Body of pancreas (tissue), 4 donors: ENCODE results near the gene AK4. TPM values are rescaled to one million over a fixed set of nuclear protein-coding genes. Genes with fewer than 3 reads are reported as not detected.

Experiments used
- ATAC-seq: fragments of 150-250 bp; one replicate; pipeline ENCODE4 v1.9.1; 2016
- DNase-seq, 4 donors: peaks; one replicate each; pipeline ENCODE4 v3.0.0-alpha.2; 2019
- H3K27ac ChIP-seq, 4 donors: fragments of 200-600 bp; sonication (generic); 1 replicate in 3 of 4; 2 replicates in 1 of 4; pipeline versions ENCODE4 v1.5.1 to v1.6.1; 2016 to 2019; ENCODE audit warnings: mild to moderate bottlenecking in 1 of 4, mixed read lengths in 1 of 4, moderate library complexity in 1 of 4
- H3K27me3 ChIP-seq, 2 donors: fragments of 200-600 bp; sonication (generic); one replicate each; pipeline ENCODE4 v1.6.0; 2016; ENCODE audit warnings: mild to moderate bottlenecking in 1 of 2
- H3K36me3 ChIP-seq, 2 donors: fragments of 200-600 bp; sonication (generic); replicated peaks in 1 of 2; 2 replicates each; pipeline ENCODE4 v1.5.1; 2016; ENCODE audit warnings: low read depth in 2 of 2; ENCODE audit not compliant: insufficient read depth in 1 of 2
- H3K4me1 ChIP-seq: fragments of 200-600 bp; sonication (generic); one replicate; pipeline ENCODE4 v1.6.0; 2016
- H3K4me3 ChIP-seq, 2 donors: fragments of 200-600 bp; sonication (generic); 1 replicate in 1 of 2; 2 replicates in 1 of 2; pipeline ENCODE4 v1.5.1; 2016 to 2019
- H3K9me3 ChIP-seq, 3 donors: fragments of 200-600 bp; sonication (generic); 1 replicate in 2 of 3; 2 replicates in 1 of 3; pipeline ENCODE4 v1.5.1; 2016
- POLR2A ChIP-seq, 3 donors: fragments of 450-650 bp; IDR thresholded peaks; one replicate each; pipeline ENCODE4 v1.6.1; 2016; ENCODE audit warnings: antibody characterized with exemption in 3 of 3, mild to moderate bottlenecking in 2 of 3
- WGBS, 2 donors: methylation state at CpG; one replicate each; pipeline ENCODE4 v1.1.5; 2017; 5-methylcytosine and 5-hydroxymethylcytosine counted together
- intact Hi-C: fragments of 100-400 bp; cut with DNase I; formaldehyde crosslinking; loops from one replicate; pipeline ENCODE4 v1.15.1; 2023
- total RNA-seq, 2 donors: library from RNA; depleted of rRNA; stranded (reverse); fragments of >200 nt; gene quantifications; one replicate each; pipeline ENCODE4 v1.1.0, GENCODE V29; 2016
- TF ChIP-seq, protein P1 (sequence below), 7 experiments: fragments of 450-650 bp in 4 of 7; fragments of 200-600 bp in 3 of 7; sonication (generic) in 3 of 7; IDR thresholded peaks; one replicate each; pipeline ENCODE4 v1.5.1; 2016 to 2019; ENCODE audit warnings: antibody characterized with exemption in 7 of 7

The AK4 gene
- total RNA-seq, 2 donors from 2014 or later, result 8.8 to 20.4 TPM

DNA sequence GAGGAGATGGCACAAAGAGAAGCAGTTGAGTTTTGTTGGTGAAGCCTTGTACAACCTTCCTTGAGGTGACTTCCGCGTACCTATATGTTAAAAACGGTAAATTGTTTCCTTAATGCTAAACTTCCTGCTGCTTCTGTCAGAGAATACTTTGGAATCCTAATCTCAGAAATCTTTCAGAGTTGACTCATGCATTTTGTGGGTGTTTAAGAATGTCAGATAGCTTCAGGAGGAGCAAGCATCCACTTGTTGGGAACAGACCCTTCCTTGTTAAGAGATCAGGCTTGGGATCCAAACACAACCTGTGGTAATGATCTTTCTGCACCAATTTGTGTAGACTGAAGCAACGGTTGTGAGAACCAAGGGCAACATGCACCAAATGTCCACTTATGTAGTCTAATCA, 29.5 kb downstream of the AK4 start:
- H3K27me3 ChIP-seq, result no peaks in the 10 kb centered on the region
- no peaks in the 10 kb centered on the region for H3K4me1 ChIP-seq
- ATAC-seq (no peak), DNase-seq (no peak)
- TF ChIP-seq, protein P1, sequence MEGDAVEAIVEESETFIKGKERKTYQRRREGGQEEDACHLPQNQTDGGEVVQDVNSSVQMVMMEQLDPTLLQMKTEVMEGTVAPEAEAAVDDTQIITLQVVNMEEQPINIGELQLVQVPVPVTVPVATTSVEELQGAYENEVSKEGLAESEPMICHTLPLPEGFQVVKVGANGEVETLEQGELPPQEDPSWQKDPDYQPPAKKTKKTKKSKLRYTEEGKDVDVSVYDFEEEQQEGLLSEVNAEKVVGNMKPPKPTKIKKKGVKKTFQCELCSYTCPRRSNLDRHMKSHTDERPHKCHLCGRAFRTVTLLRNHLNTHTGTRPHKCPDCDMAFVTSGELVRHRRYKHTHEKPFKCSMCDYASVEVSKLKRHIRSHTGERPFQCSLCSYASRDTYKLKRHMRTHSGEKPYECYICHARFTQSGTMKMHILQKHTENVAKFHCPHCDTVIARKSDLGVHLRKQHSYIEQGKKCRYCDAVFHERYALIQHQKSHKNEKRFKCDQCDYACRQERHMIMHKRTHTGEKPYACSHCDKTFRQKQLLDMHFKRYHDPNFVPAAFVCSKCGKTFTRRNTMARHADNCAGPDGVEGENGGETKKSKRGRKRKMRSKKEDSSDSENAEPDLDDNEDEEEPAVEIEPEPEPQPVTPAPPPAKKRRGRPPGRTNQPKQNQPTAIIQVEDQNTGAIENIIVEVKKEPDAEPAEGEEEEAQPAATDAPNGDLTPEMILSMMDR (IDR thresholded peaks at IDR 0.05), result no peak
- TF ChIP-seq POLR2A (IDR thresholded peaks at IDR 0.05), result no peak
- intact Hi-C loops, result no loop called here
- no peak overlapping the region for H3K4me3 ChIP-seq
- H3K9me3 ChIP-seq, result no peaks in the 10 kb centered on the region
- no peak overlapping the region for H3K27ac ChIP-seq
- H3K36me3 ChIP-seq, result no peaks in the 10 kb centered on the region
- 87 to 88% methylated on average over 4 of the region's 4 CpGs for WGBS, 2 donors

DNA sequence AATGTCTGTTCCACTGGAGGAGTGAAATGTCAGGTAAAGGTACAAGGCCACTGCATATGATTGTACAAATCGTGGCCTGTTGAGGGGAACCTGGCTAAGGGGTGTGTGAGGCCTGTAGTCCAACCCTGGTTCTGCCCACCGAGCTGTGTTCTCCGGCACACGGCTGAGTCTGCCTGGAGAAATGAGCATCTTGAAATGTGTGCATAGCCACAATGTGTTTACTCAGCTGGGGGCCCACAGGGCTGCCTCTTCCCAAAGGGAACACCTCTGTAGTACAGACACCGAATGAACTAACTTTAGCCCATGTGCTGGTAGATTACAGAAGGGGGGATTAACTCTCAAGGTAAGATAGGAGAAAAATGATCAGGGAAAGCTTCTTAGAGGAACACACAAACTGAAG, 30.2 kb downstream of the AK4 start:
- TF ChIP-seq, protein P1 (IDR thresholded peaks at IDR 0.05), result no peak
- no peak for TF ChIP-seq POLR2A (IDR thresholded peaks at IDR 0.05)
- H3K9me3 ChIP-seq, result no peaks in the 10 kb centered on the region
- intact Hi-C loops, result no loop called here
- no peaks in the 10 kb centered on the region for H3K36me3 ChIP-seq
- DNase-seq (peak in 1 of 4 donors; percentile 20), ATAC-seq (no peak)
- WGBS, 2 donors, result 50 to 68% methylated on average over 5 of the region's 5 CpGs
- no peak overlapping the region for H3K27ac ChIP-seq
- H3K27me3 ChIP-seq, result no peaks in the 10 kb centered on the region
- H3K4me3 ChIP-seq, result no peak overlapping the region
- no peaks in the 10 kb centered on the region for H3K4me1 ChIP-seq

GRCh38 chr1:65179148-65179547, 31.1 kb downstream of the AK4 start:
- no peak for DNase-seq
- H3K4me1 ChIP-seq, result no peaks in the 10 kb centered on the region
- ATAC-seq, result no peak
- H3K27me3 ChIP-seq, result no peaks in the 10 kb centered on the region
- intact Hi-C loops, result no loop called here
- no peak for TF ChIP-seq POLR2A (IDR thresholded peaks at IDR 0.05)
- TF ChIP-seq, protein P1 (IDR thresholded peaks at IDR 0.05), result no peak
- no peak overlapping the region for H3K4me3 ChIP-seq
- 75 to 82% methylated on average over 1 of the region's 1 CpG for WGBS, 2 donors
- no peaks in the 10 kb centered on the region for H3K36me3 ChIP-seq
- no peaks in the 10 kb centered on the region for H3K9me3 ChIP-seq
- H3K27ac ChIP-seq, result no peak overlapping the region

- intact Hi-C loops, result no loop called here
Observed at GRCh38 chr1:65180977-65181376, 33.0 kb downstream of the AK4 start.

More at GRCh38 chr1:65180977-65181376, 33.0 kb downstream of the AK4 start:
- 63 to 93% methylated on average over 1 of the region's 1 CpG for WGBS, 2 donors
- Histone ChIP-seq H3K27me3 (no peaks in the 10 kb centered on the region), H3K4me3 (no peak overlapping the region), H3K9me3 (no peaks in the 10 kb centered on the region), H3K36me3 (no peaks in the 10 kb centered on the region), H3K4me1 (no peaks in the 10 kb centered on the region), H3K27ac (no peak overlapping the region)
- DNase-seq (no peak), ATAC-seq (no peak)
- no peak for TF ChIP-seq POLR2A (IDR thresholded peaks at IDR 0.05)
- TF ChIP-seq, protein P1 (IDR thresholded peaks at IDR 0.05), result no peak
